Peyer's patch (tissue), 4 donors: ENCODE data around the gene FAAP100.

Experiments used
- CTCF ChIP-seq, 6 experiments: fragments of 450-650 bp in 4 of 6; fragments of 200-600 bp in 2 of 6; sonication (generic) in 1 of 6; IDR thresholded peaks; one replicate each; pipeline ENCODE4 v1.5.1; 2017 to 2019; ENCODE audit warnings: antibody characterized with exemption in 6 of 6, mild to moderate bottlenecking in 3 of 6, moderate library complexity in 1 of 6
- POLR2A ChIP-seq, 2 donors: fragments of 450-650 bp; IDR thresholded peaks; one replicate each; pipeline ENCODE4 v1.5.1; 2017; ENCODE audit warnings: antibody characterized with exemption in 2 of 2, mild to moderate bottlenecking in 2 of 2, moderate library complexity in 2 of 2

GRCh38 chr17:81553018-81553615 is 964 bp upstream of the FAAP100 start:
- TF ChIP-seq POLR2A (IDR thresholded peaks at IDR 0.05): no peak
- TF ChIP-seq CTCF (IDR thresholded peaks at IDR 0.05): peak in 2 of 6 experiments; percentile 4 to 16
